ENCODE data around the gene HAUS8. TPM values are rescaled to one million over a fixed set of nuclear protein-coding genes. Genes with fewer than 3 reads are reported as not detected.

HAUS8 gene
- total and polyA plus RNA-seq, 2 donors (not counting 3 experiments of a cell fraction or from before 2014, with no cell fraction given) = 9.6 to 30.3 TPM

GRCh38 chr19:17076543-17076991 is 1.3 kb upstream of the HAUS8 start:
- peak overlapping the region; percentile 52 to 90 (median 89) for H3K4me3 ChIP-seq (replicated peaks in 1 of 3; ENCODE audit: insufficient read depth in 1 of 3, low read depth in 1 of 3, low read length in 3 of 3)
- TF ChIP-seq GATA2 (IDR thresholded peaks at IDR 0.05; ENCODE audit: insufficient read depth, insufficient read length, low read depth, low read length) = no peak
- no peak for TF ChIP-seq JUN (IDR thresholded peaks at IDR 0.05; ENCODE audit: borderline replicate concordance, insufficient read depth, insufficient read length, low read depth)
- TF ChIP-seq POLR2A (IDR thresholded peaks at IDR 0.05; ENCODE audit: low read depth, low read length) = peak; percentile 10
- TF ChIP-seq MAX (IDR thresholded peaks at IDR 0.05; ENCODE audit: insufficient read depth, insufficient read length) = no peak
- no peak for TF ChIP-seq CTCF (IDR thresholded peaks at IDR 0.05; ENCODE audit: extremely low read depth in 1 of 2, insufficient read depth in 1 of 2, low read depth in 1 of 2, low read length in 2 of 2)
- TF ChIP-seq FOS (IDR thresholded peaks at IDR 0.05; ENCODE audit: borderline replicate concordance, insufficient read depth, low read length) = no peak
- H3K4me2 ChIP-seq (ENCODE audit: insufficient read depth, low read length) = peak overlapping the region; percentile 53
- H3K36me3 ChIP-seq (ENCODE audit: control insufficient read depth in 2 of 2, extremely low read depth in 1 of 2, insufficient read depth in 2 of 2, low read length in 2 of 2) = no peaks in the 10 kb centered on the region
- H3K27me3 ChIP-seq (ENCODE audit: control insufficient read depth in 2 of 2, insufficient read depth in 2 of 2, low read length in 2 of 2) = no peaks in the 10 kb centered on the region
- H3K9me1 ChIP-seq (replicated peaks; ENCODE audit: control insufficient read depth, extremely low read depth, insufficient read depth, low read length) = no peaks in the 10 kb centered on the region
- H3K27ac ChIP-seq (ENCODE audit: insufficient read depth, low read depth, low read length) = peak overlapping the region; percentile 64
- POLR2A ChIA-PET = no interaction called here
- peak overlapping the region; percentile 84 for H3K9ac ChIP-seq (replicated peaks; ENCODE audit: extremely low read depth, insufficient read depth, low read length)
- no peaks in the 10 kb centered on the region for H4K20me1 ChIP-seq (replicated peaks; ENCODE audit: control insufficient read depth, extremely low read depth, insufficient read depth, low read length)
- dilution Hi-C loops (cut with MboI; ENCODE audit: extremely low pct_ligation_motif_present, low sequenced_read_pairs) = no loop called here
- DNase-seq (ENCODE audit: low read depth, low spot score) (peak; percentile 19), FAIRE-seq (peak; percentile 67)
- H3K79me2 ChIP-seq (ENCODE audit: control insufficient read depth, insufficient read depth, low read length) = peaks cover 76% of the 10 kb centered on the region
- peaks cover 44% of the 10 kb centered on the region for H3K4me1 ChIP-seq (ENCODE audit: control insufficient read depth, extremely low read depth, insufficient read depth, low read length)
- intact Hi-C loops (cut with micrococcal nuclease) = no loop called here
- no TSS peak for BruUV-seq (replicated peaks)
- CTCF ChIA-PET = interaction anchor here (1.0 to 2.0 kb wide), 3 partner anchors 9 to 93 kb away, joined by 3 to 6 read pairs (median 5); no protein-coding TSS in a partner anchor
- H2AFZ ChIP-seq (ENCODE audit: low read depth, low read length) = no peak overlapping the region
- no peaks in the 10 kb centered on the region for H3K9me3 ChIP-seq (replicated peaks; ENCODE audit: control insufficient read depth, insufficient read depth, low read length)
